HCT116 (cell line): ENCODE measurements around the gene TMC3. TPM values are rescaled to one million over a fixed set of nuclear protein-coding genes. Genes with fewer than 3 reads are reported as not detected.

Source experiments
- ATAC-seq: fragments of 200-7000 bp; cut with Tn5 transposase; 2 replicates; pipeline ENCODE4 v1.9.1; 2020; ENCODE audit warnings: mild to moderate bottlenecking, moderate library complexity
- BruUV-seq: library from RNA; stranded (reverse); fragments of 400-500 nt; replicated peaks from 2 replicates; lab custom pipeline; 2021; lab: Mats Ljungman, UMichigan
- CTCF ChIA-PET: fragments of 300-600 bp; sonication (Branson Sonifier 250); formaldehyde crosslinking; loops from one replicate; lab custom pipeline; 2021; ENCODE audit warnings: antibody characterized with exemption; lab: Charles Lee
- POLR2A ChIA-PET: fragments of 300-600, 350-600 bp; sonication (Branson Sonifier 250); formaldehyde crosslinking; loops from one replicate; lab custom pipeline; 2021; ENCODE audit warnings: antibody characterized with exemption; lab: Charles Lee
- RAD21 ChIA-PET, 2 experiments: fragments of 300-600 bp; sonication (Branson Sonifier 250); formaldehyde crosslinking; loops; one replicate each; lab custom pipeline; 2023; ENCODE audit warnings: low total read pairs in 2 of 2; ENCODE audit not compliant: uncharacterized antibody in 2 of 2, unreplicated experiment in 2 of 2, low non-redundant PET in 1 of 2; lab: Charles Lee
- DNase-seq: peaks from one replicate; pipeline ENCODE4 v3.0.0-alpha.2; 2010; ENCODE audit warnings: low read depth, low spot score
- H2AFZ ChIP-seq: fragments of 200-600 bp; shearing (Covaris generic), sonication (generic); 2 replicates; pipeline ENCODE4 v1.6.1; 2017; ENCODE audit warnings: low read depth, mixed run types, mixed read lengths, antibody characterized with exemption, low read length; ENCODE audit not compliant: poor library complexity, severe bottlenecking
- H3K27ac ChIP-seq: 2 replicates; pipeline ENCODE4 v1.5.1; 2012; ENCODE audit warnings: low read depth, low read length
- H3K27me3 ChIP-seq: fragments of 200-600 bp; sonication (generic); 2 replicates; pipeline ENCODE4 v1.6.1; 2016; ENCODE audit warnings: mixed run types, low read length, mixed read lengths; ENCODE audit not compliant: insufficient read depth
- H3K36me3 ChIP-seq, 2 experiments: fragments of 200-500 bp in 1 of 2; fragments of 200-600 bp in 1 of 2; sonication (Bioruptor generic) in 1 of 2; sonication (generic) in 1 of 2; 2 replicates each; pipeline versions ENCODE4 v1.5.1 to v1.6.1; 2014 to 2016; ENCODE audit warnings: low read length in 2 of 2, inconsistent platforms in 1 of 2, mixed read lengths in 1 of 2, mixed run types in 1 of 2; ENCODE audit not compliant: insufficient read depth in 2 of 2, control insufficient read depth in 1 of 2
- H3K4me1 ChIP-seq, 2 experiments: fragments of 200-600 bp in 1 of 2; sonication (generic) in 1 of 2; 2 replicates each; pipeline versions ENCODE4 v1.5.1 to v1.6.1; 2012 to 2017; ENCODE audit warnings: low read length in 2 of 2, inconsistent platforms in 1 of 2, mild to moderate bottlenecking in 1 of 2, mixed read lengths in 1 of 2, mixed run types in 1 of 2, moderate library complexity in 1 of 2; ENCODE audit not compliant: insufficient read depth in 2 of 2, control insufficient read depth in 1 of 2
- H3K4me2 ChIP-seq: fragments of 200-600 bp; sonication (generic); 2 replicates; pipeline ENCODE4 v1.6.1; 2017; ENCODE audit warnings: mixed run types, low read length, mixed read lengths
- H3K4me3 ChIP-seq, 2 experiments: fragments of 200-600 bp in 1 of 2; sonication (generic) in 1 of 2; replicated peaks in 1 of 2; 2 replicates each; pipeline ENCODE4 v1.5.1; 2011 to 2016; ENCODE audit warnings: low read length in 2 of 2, control low read depth in 1 of 2, low read depth in 1 of 2, mild to moderate bottlenecking in 1 of 2, mixed read lengths in 1 of 2, mixed run types in 1 of 2
- H3K79me2 ChIP-seq: fragments of 200-600 bp; sonication (generic); 2 replicates; pipeline ENCODE4 v1.6.1; 2017; ENCODE audit warnings: mild to moderate bottlenecking, mixed run types, low read length, moderate library complexity, mixed read lengths; ENCODE audit not compliant: insufficient read depth
- H3K9ac ChIP-seq: fragments of 200-600 bp; sonication (generic); 2 replicates; pipeline ENCODE4 v1.6.1; 2016; ENCODE audit warnings: low read length, mixed read lengths
- H3K9me2 ChIP-seq: fragments of 200-600 bp; sonication (generic), shearing (Covaris generic); 2 replicates; pipeline ENCODE4 v1.6.1; 2017; ENCODE audit warnings: mixed run types, mild to moderate bottlenecking, moderate library complexity; ENCODE audit not compliant: insufficient read depth
- H3K9me3 ChIP-seq, 2 experiments: fragments of 200-500 bp in 1 of 2; fragments of 200-600 bp in 1 of 2; sonication (Bioruptor generic) in 1 of 2; sonication (generic) in 1 of 2; 2 replicates each; pipeline ENCODE4 v1.6.1; 2014 to 2017; ENCODE audit warnings: low read length in 2 of 2, mixed read lengths in 2 of 2, inconsistent platforms in 1 of 2, low read depth in 1 of 2, mild to moderate bottlenecking in 1 of 2, mixed run types in 1 of 2, moderate library complexity in 1 of 2; ENCODE audit not compliant: control insufficient read depth in 1 of 2, insufficient read depth in 1 of 2
- H4K20me1 ChIP-seq: fragments of 200-600 bp; sonication (generic), shearing (Covaris generic); 2 replicates; pipeline ENCODE4 v1.6.1; 2017; ENCODE audit warnings: mixed run types, mild to moderate bottlenecking, moderate library complexity; ENCODE audit not compliant: insufficient read depth
- EZH2phosphoT487 ChIP-seq: fragments of 200-600 bp; IDR thresholded peaks from 2 replicates; pipeline ENCODE4 v1.6.1; 2018; ENCODE audit warnings: antibody characterized with exemption, borderline replicate concordance
- JUND ChIP-seq: IDR thresholded peaks from 2 replicates; pipeline ENCODE4 v1.6.1; 2012
- POLR2A ChIP-seq: IDR thresholded peaks from 2 replicates; pipeline ENCODE4 v1.7.0; 2011; ENCODE audit warnings: borderline replicate concordance; ENCODE audit not compliant: insufficient read depth, insufficient read length; ENCODE audit errors: extremely low read depth
- REST ChIP-seq: IDR thresholded peaks from 2 replicates; pipeline ENCODE4 v1.6.1; 2012; ENCODE audit warnings: low read depth
- SP1 ChIP-seq: IDR thresholded peaks from 2 replicates; pipeline ENCODE4 v1.6.1; 2012; ENCODE audit warnings: low read depth
- intact Hi-C: fragments of 100-400 bp; cut with micrococcal nuclease; formaldehyde crosslinking; loops from 2 replicates; pipeline ENCODE4 v1.10.0; 2022
- total RNA-seq: library from RNA; stranded (reverse); gene quantifications from one replicate; pipeline ENCODE4 v1.2.1, GENCODE V29; 2021; ENCODE audit not compliant: unreplicated experiment

TMC3 gene
- total RNA-seq, 1 experiment from 2014 or later: not detected

GRCh38 chr15:81323559-81323943 lies 50.5 kb downstream of the TMC3 start:
- intact Hi-C loops: loop anchor here (10.0 kb wide), 1 partner anchor 329 kb away; no protein-coding TSS in a partner anchor
- Histone ChIP-seq H4K20me1 (no peaks in the 10 kb centered on the region), H2AFZ (peak overlapping the region; percentile 68), H3K79me2 (no peaks in the 10 kb centered on the region), H3K9me2 (no peaks in the 10 kb centered on the region), H3K4me3 (peak overlapping the region; percentile 71 to 81), H3K9me3 (no peaks in the 10 kb centered on the region), H3K36me3 (no peaks in the 10 kb centered on the region), H3K9ac (peak overlapping the region; percentile 76), H3K27ac (no peak overlapping the region), H3K4me2 (peak overlapping the region; percentile 98), H3K27me3 (no peaks in the 10 kb centered on the region), H3K4me1 (peaks cover 2 to 16% of the 10 kb centered on the region in 2 experiments; a peak in 3 of 4 replicates)
- no peak for TF ChIP-seq JUND
- TF ChIP-seq POLR2A: no peak
- TF ChIP-seq SP1: no peak
- TF ChIP-seq EZH2phosphoT487: no peak
- no peak for TF ChIP-seq REST
- RAD21 ChIA-PET: interaction anchor here in 1 of 2 experiments (1.3 kb wide), 1 partner anchor 57 kb away, joined by 4 read pairs; no protein-coding TSS in a partner anchor
- DNase-seq (no peak), ATAC-seq (no peak)
- TSS peak; percentile 66 for BruUV-seq
- POLR2A ChIA-PET: interaction anchor here (0.8 to 1.5 kb wide), 9 partner anchors 11 to 57 kb away, joined by 3 to 5 read pairs (median 4); no protein-coding TSS in a partner anchor
- CTCF ChIA-PET: interaction anchor here (1.1 to 1.2 kb wide), 2 partner anchors 13 to 58 kb away, joined by 6 to 9 read pairs; no protein-coding TSS in a partner anchor
